H1 (cell line): ENCODE measurements around the gene GTSE1. TPM values are rescaled to one million over a fixed set of nuclear protein-coding genes. Genes with fewer than 3 reads are reported as not detected.

Experiments
- CTCF ChIA-PET: fragments of 300-600 bp; sonication (Branson Sonifier 250); formaldehyde crosslinking; loops from one replicate; lab custom pipeline; 2021; ENCODE audit not compliant: partially characterized antibody; lab: Charles Lee
- POLR2A ChIA-PET: fragments of 300-600 bp; sonication (Branson Sonifier 250); formaldehyde crosslinking; loops from one replicate; lab custom pipeline; 2021; ENCODE audit warnings: inconsistent platforms; ENCODE audit not compliant: partially characterized antibody; lab: Charles Lee
- DNase-seq, 2 experiments: peaks; one replicate each; pipeline versions ENCODE4 v3.0.0 to v3.0.0-alpha.2; 2010 to 2022; ENCODE audit warnings: low spot score in 2 of 2, low read depth in 1 of 2, mixed read lengths in 1 of 2
- FAIRE-seq: peaks from 2 replicates; lab custom pipeline; 2011; peaks lifted over from hg19 to GRCh38; lab: Jason Lieb, UNC
- H2AFZ ChIP-seq: 2 replicates; pipeline ENCODE4 v1.8.1; 2012; ENCODE audit warnings: low read length, inconsistent platforms
- H2AK5ac ChIP-seq: 2 replicates; pipeline ENCODE4 v1.6.1; 2013; ENCODE audit warnings: low read depth, low read length
- H2BK120ac ChIP-seq: replicated peaks from 2 replicates; pipeline ENCODE3; 2013; ENCODE audit warnings: low read depth, low read length, inconsistent platforms
- H2BK12ac ChIP-seq: 2 replicates; pipeline ENCODE4 v1.6.1; 2013; ENCODE audit warnings: low read depth, low read length
- H2BK15ac ChIP-seq: 2 replicates; pipeline ENCODE4 v1.6.1; 2013; ENCODE audit warnings: low read length
- H2BK20ac ChIP-seq: 2 replicates; pipeline ENCODE4 v1.6.1; 2013; ENCODE audit warnings: low read length
- H2BK5ac ChIP-seq: 2 replicates; pipeline ENCODE4 v1.6.1; 2013; ENCODE audit warnings: low read depth, low read length
- H3K14ac ChIP-seq: 2 replicates; pipeline ENCODE4 v1.6.1; 2013; ENCODE audit warnings: inconsistent platforms; ENCODE audit not compliant: insufficient read length
- H3K18ac ChIP-seq: 2 replicates; pipeline ENCODE4 v1.6.1; 2013; ENCODE audit warnings: low read length; ENCODE audit errors: extremely low read depth
- H3K23ac ChIP-seq: 2 replicates; pipeline ENCODE4 v1.6.1; 2013; ENCODE audit warnings: inconsistent platforms; ENCODE audit not compliant: insufficient read length
- H3K23me2 ChIP-seq: 2 replicates; pipeline ENCODE4 v1.6.1; 2013; ENCODE audit warnings: low read depth, low read length
- H3K27ac ChIP-seq: 2 replicates; pipeline ENCODE4 v1.6.1; 2011; ENCODE audit warnings: low read depth, low read length, inconsistent platforms
- H3K27me3 ChIP-seq, 4 experiments: replicated peaks in 1 of 4; 1 replicate in 1 of 4; 2 replicates in 3 of 4; pipeline versions ENCODE4 v1.6.1 to v1.8.1; 2011 to 2013; ENCODE audit warnings: low read length in 3 of 4, mild to moderate bottlenecking in 3 of 4, inconsistent platforms in 2 of 4, mixed read lengths in 2 of 4, moderate library complexity in 1 of 4; ENCODE audit not compliant: control insufficient read depth in 3 of 4, insufficient read depth in 3 of 4; ENCODE audit errors: extremely low read depth in 1 of 4
- H3K36me3 ChIP-seq, 4 experiments: 2 replicates each; pipeline versions ENCODE4 v1.6.1 to v1.8.1; 2011 to 2013; ENCODE audit warnings: mild to moderate bottlenecking in 4 of 4, low read length in 3 of 4, moderate library complexity in 2 of 4, control low read depth in 1 of 4, inconsistent platforms in 1 of 4; ENCODE audit not compliant: insufficient read depth in 4 of 4, control insufficient read depth in 2 of 4
- H3K4ac ChIP-seq: replicated peaks from 2 replicates; pipeline ENCODE3; 2013; ENCODE audit warnings: low read length, low read depth, mixed read lengths, inconsistent platforms; ENCODE audit not compliant: insufficient read length
- H3K4me1 ChIP-seq, 4 experiments: replicated peaks in 1 of 4; 1 replicate in 1 of 4; 2 replicates in 3 of 4; pipeline versions ENCODE4 v1.6.1 to v1.8.1; 2011 to 2013; ENCODE audit warnings: low read length in 3 of 4, inconsistent platforms in 2 of 4, mixed read lengths in 1 of 4; ENCODE audit not compliant: insufficient read depth in 4 of 4, control insufficient read depth in 3 of 4
- H3K4me2 ChIP-seq, 2 experiments: 2 replicates each; pipeline versions ENCODE4 v1.6.1 to v1.8.1; 2011 to 2013; ENCODE audit warnings: low read depth in 2 of 2, low read length in 2 of 2, control low read depth in 1 of 2, inconsistent platforms in 1 of 2, mild to moderate bottlenecking in 1 of 2; ENCODE audit not compliant: insufficient read depth in 1 of 2
- H3K4me3 ChIP-seq, 4 experiments: fragments of 200-600, 300-600 bp in 1 of 4; sonication (generic), shearing (Covaris generic), sonication (Bioruptor Twin) in 1 of 4; 2 replicates each; pipeline versions ENCODE4 v1.5.1 to v1.8.1; 2011 to 2016; ENCODE audit warnings: low read length in 4 of 4, low read depth in 3 of 4, control low read depth in 2 of 4, inconsistent platforms in 2 of 4, mild to moderate bottlenecking in 2 of 4, mixed read lengths in 1 of 4, moderate library complexity in 1 of 4; ENCODE audit not compliant: insufficient read depth in 2 of 4; ENCODE audit errors: extremely low read depth in 1 of 4
- H3K56ac ChIP-seq: replicated peaks from 2 replicates; pipeline ENCODE3; 2013; ENCODE audit warnings: low read depth, mild to moderate bottlenecking, mixed read lengths, low read length, inconsistent platforms; ENCODE audit not compliant: insufficient read length
- H3K79me1 ChIP-seq: 2 replicates; pipeline ENCODE4 v1.6.1; 2013; ENCODE audit warnings: low read depth, low read length, control low read depth
- H3K79me2 ChIP-seq, 2 experiments: 2 replicates each; pipeline versions ENCODE4 v1.6.1 to v1.8.1; 2012 to 2013; ENCODE audit warnings: low read length in 2 of 2, mild to moderate bottlenecking in 2 of 2, inconsistent platforms in 1 of 2; ENCODE audit not compliant: insufficient read depth in 2 of 2, control insufficient read depth in 1 of 2
- H3K9ac ChIP-seq, 4 experiments: replicated peaks in 1 of 4; 1 replicate in 1 of 4; 2 replicates in 3 of 4; pipeline versions ENCODE4 v1.6.1 to v1.8.1; 2011 to 2013; ENCODE audit warnings: low read depth in 3 of 4, low read length in 3 of 4, control low read depth in 2 of 4, mild to moderate bottlenecking in 2 of 4, moderate library complexity in 2 of 4, inconsistent platforms in 1 of 4; ENCODE audit errors: extremely low read depth in 1 of 4
- H3K9me3 ChIP-seq, 2 experiments: 2 replicates each; pipeline versions ENCODE4 v1.6.1 to v1.8.1; 2012 to 2013; ENCODE audit warnings: mild to moderate bottlenecking in 2 of 2, moderate library complexity in 2 of 2, control low read depth in 1 of 2, inconsistent platforms in 1 of 2, low read depth in 1 of 2, low read length in 1 of 2, mixed read lengths in 1 of 2; ENCODE audit not compliant: insufficient read depth in 2 of 2
- H4K20me1 ChIP-seq, 2 experiments: replicated peaks in 1 of 2; 2 replicates each; pipeline versions ENCODE3 to v1.8.1; 2011 to 2013; ENCODE audit warnings: inconsistent platforms in 2 of 2, low read length in 2 of 2, mild to moderate bottlenecking in 1 of 2; ENCODE audit not compliant: insufficient read depth in 2 of 2, control insufficient read depth in 1 of 2
- H4K5ac ChIP-seq: 2 replicates; pipeline ENCODE4 v1.6.1; 2013; ENCODE audit warnings: low read length, low read depth, mixed read lengths, inconsistent platforms; ENCODE audit not compliant: insufficient read length
- H4K8ac ChIP-seq: 2 replicates; pipeline ENCODE4 v1.8.0; 2013; ENCODE audit warnings: mild to moderate bottlenecking, moderate library complexity, low read length, inconsistent platforms; ENCODE audit not compliant: insufficient read depth; ENCODE audit errors: extremely low read depth
- H4K91ac ChIP-seq: replicated peaks from 2 replicates; pipeline ENCODE3; 2013; ENCODE audit warnings: low read length, mixed read lengths, inconsistent platforms; ENCODE audit not compliant: insufficient read length
- CHD1 ChIP-seq: IDR thresholded peaks from 2 replicates; pipeline ENCODE4 v1.6.1; 2012; ENCODE audit warnings: low read depth, low read length, improper control_type of control experiment
- JUN ChIP-seq: IDR thresholded peaks from 2 replicates; pipeline ENCODE4 v1.6.1; 2011; ENCODE audit warnings: low read depth, mild to moderate bottlenecking, improper control_type of control experiment, low read length
- KDM1A ChIP-seq: fragments of 200-600, 300-600 bp; sonication (generic); IDR thresholded peaks from 2 replicates; pipeline ENCODE4 v1.7.1; 2016; ENCODE audit warnings: mild to moderate bottlenecking, low read length, borderline replicate concordance
- NRF1 ChIP-seq: IDR thresholded peaks from 2 replicates; pipeline ENCODE4 v1.6.1; 2011; ENCODE audit warnings: mild to moderate bottlenecking, low read depth, low read length, improper control_type of control experiment
- TAF7 ChIP-seq: optimal IDR thresholded peaks from 2 replicates; pipeline ENCODE3; 2011; ENCODE audit warnings: low read depth, mild to moderate bottlenecking, inconsistent platforms, low read length, moderate library complexity, borderline replicate concordance
- WGBS, 2 experiments: shearing (Covaris generic) in 1 of 2; methylation state at CpG; one replicate each; pipeline versions ENCODE4 v1.1.6 to v1.1.7; 2013 to 2015; ENCODE audit warnings: low lambda C conversion rate in 2 of 2, mixed read lengths in 2 of 2, inconsistent platforms in 1 of 2, low coverage in 1 of 2, missing lambda C conversion rate in 1 of 2; ENCODE audit not compliant: insufficient replicate concordance in 2 of 2, insufficient coverage in 1 of 2, insufficient read length in 1 of 2; ENCODE audit errors: extremely low coverage in 1 of 2, missing lambda C conversion rate in 1 of 2; 5-methylcytosine and 5-hydroxymethylcytosine counted together
- polyA plus RNA-seq, 7 experiments: library from polyadenylated mRNA; depleted of rRNA in 3 of 7; stranded (reverse) in 5 of 7; unstranded in 2 of 7; fragments of >200 nt in 5 of 7; fragments of 200-250 nt in 2 of 7; gene quantifications; 1 replicate in 5 of 7; 2 replicates in 1 of 7; 4 replicates in 1 of 7; pipeline versions ENCODE4 v1.2.1 to v1.2.3, GENCODE V29; 2011 to 2013; ENCODE audit warnings: missing spikeins in 2 of 7, mixed read lengths in 2 of 7
- total RNA-seq: library from RNA; stranded (reverse); fragmentation: NEBNext Ultra II Directional; extraction: Animal tissue kit (Norgen Biotek cat#: 25700); gene quantifications from 2 replicates; pipeline ENCODE4 v1.2.1, GENCODE V29; 2021

The GTSE1 gene
- total and polyA plus RNA-seq, 2 of the 8 experiments (the other 6 are each of a cell fraction or from before 2014, with no cell fraction given) = 17.5 to 38.6 TPM

- ChIA-PET CTCF (interaction anchor here (0.6 to 5.4 kb wide), 5 partner anchors 14 to 253 kb away, joined by 3 to 82 read pairs (median 4); no protein-coding TSS in a partner anchor), POLR2A (interaction anchor here (1.1 kb wide), 1 partner anchor 178 kb away, joined by 3 read pairs; no protein-coding TSS in a partner anchor)
- Histone ChIP-seq H3K56ac (no peak overlapping the region), H4K5ac (no peak overlapping the region), H2BK5ac (peak overlapping the region; percentile 81), H3K14ac (no peak overlapping the region), H2BK20ac (0 out of 2 replicates have a peak overlapping the region, but pooled peaks have one; percentile 61), H3K79me1 (no peaks in the 10 kb centered on the region; the same call in 1 of the 2 replicates), H2BK120ac (no peak overlapping the region), H2AK5ac (peak overlapping the region; percentile 26), H3K27ac (no peak overlapping the region), H3K4me3 (no peak overlapping the region), H3K23ac (no peak overlapping the region), H3K4ac (no peak overlapping the region), H2BK15ac (peak overlapping the region; percentile 99; the same call in 1 of the 2 replicates), H3K4me2 (no peak overlapping the region), H2BK12ac (peak overlapping the region; percentile 77; the same call in 1 of the 2 replicates), H3K23me2 (peaks cover 9% of the 10 kb centered on the region; the same call in 1 of the 2 replicates), H4K8ac (no peak overlapping the region; the same call in 1 of the 2 replicates), H3K9me3 (no peaks in the 10 kb centered on the region), H2AFZ (no peak overlapping the region), H4K20me1 (peaks cover 0 to 11% of the 10 kb centered on the region in 2 experiments), H3K36me3 (peaks cover 0 to 2% (median 0%) of the 10 kb centered on the region in 4 experiments; a peak in 3 of 8 replicates), H3K27me3 (no peaks in the 10 kb centered on the region), H3K18ac (no peak overlapping the region), H3K4me1 (peaks cover 0 to 15% (median 6%) of the 10 kb centered on the region in 4 experiments; a peak in 5 of 7 replicates), H4K91ac (no peak overlapping the region), H3K9ac (no peak overlapping the region; a peak in 1 of 7 replicates), H3K79me2 (no peaks in the 10 kb centered on the region)
- DNase-seq (no peak), FAIRE-seq (no peak)
- TF ChIP-seq CHD1 (no peak), KDM1A (no peak), TAF7 (no peak), JUN (no peak), NRF1 (no peak)
- WGBS, 2 experiments = 95% methylated on average over 24 of the region's 25 CpGs; no CpG with 5 or more reads in 1 of the 2 experiments
Measured at GRCh38 chr22:46369716-46370583, 73.3 kb downstream of the GTSE1 start.
